ENCODE results near the gene WNT11.

DNA sequence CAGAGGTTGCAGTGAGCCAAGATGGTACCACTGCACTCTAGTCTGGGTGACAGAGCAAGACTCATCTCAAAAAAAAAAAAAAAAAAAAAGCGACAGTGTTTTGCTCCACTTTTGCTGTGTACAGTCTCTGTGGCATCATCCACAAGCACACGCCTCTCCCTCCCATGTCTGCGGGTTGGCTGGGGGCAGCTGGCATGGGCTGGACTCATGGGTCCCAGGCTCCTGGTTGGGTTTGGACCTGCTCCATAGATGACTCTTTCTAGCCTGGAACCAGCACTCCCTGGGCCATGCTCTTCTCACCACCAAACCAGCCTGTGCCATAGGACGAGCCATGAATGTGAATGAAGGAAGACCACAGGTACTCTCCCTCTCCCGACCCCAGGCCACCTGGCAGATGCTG lies 7.9 kb upstream of the WNT11 start:
- no peak for TF ChIP-seq POLR2A (IDR thresholded peaks at IDR 0.05; ENCODE audit: extremely low read depth, insufficient read length)
- TF ChIP-seq CTCF (IDR thresholded peaks at IDR 0.05; ENCODE audit: low read depth, low read length): no peak
- no peak for TF ChIP-seq MAX (IDR thresholded peaks at IDR 0.05; ENCODE audit: low read depth, low read length)
